Tibial nerve (tissue), 4 donors: ENCODE data around the gene DGKH. TPM values are rescaled to one million over a fixed set of nuclear protein-coding genes. Genes with fewer than 3 reads are reported as not detected.

Experiments used
- DNase-seq, 2 donors: peaks; one replicate each; pipeline ENCODE4 v3.0.0-alpha.2; 2019; ENCODE audit warnings: low spot score in 2 of 2
- H3K27ac ChIP-seq, 4 donors: fragments of 200-600 bp; sonication (generic) in 3 of 4; one replicate each; pipeline ENCODE4 v1.5.1; 2017 to 2019; ENCODE audit warnings: mild to moderate bottlenecking in 1 of 4
- H3K27me3 ChIP-seq, 2 donors: fragments of 200-600 bp; sonication (generic) in 1 of 2; one replicate each; pipeline versions ENCODE4 v1.5.1 to v1.6.0; 2017 to 2019
- H3K36me3 ChIP-seq, 3 donors: fragments of 200-600 bp; sonication (generic); one replicate each; pipeline ENCODE4 v1.5.1; 2018 to 2019
- H3K4me1 ChIP-seq, 4 donors: fragments of 200-600 bp; sonication (generic) in 3 of 4; one replicate each; pipeline ENCODE4 v1.5.1; 2017 to 2019
- H3K4me3 ChIP-seq, 4 donors: fragments of 200-600 bp; sonication (generic) in 3 of 4; one replicate each; pipeline ENCODE4 v1.5.1; 2017 to 2019; ENCODE audit warnings: mild to moderate bottlenecking in 1 of 4, moderate library complexity in 1 of 4
- H3K9me3 ChIP-seq, 4 donors: fragments of 200-600 bp; sonication (generic) in 3 of 4; one replicate each; pipeline ENCODE4 v1.5.1; 2017 to 2019
- CTCF ChIP-seq, 5 experiments: fragments of 200-600 bp in 3 of 5; fragments of 450-650 bp in 2 of 5; sonication (generic) in 3 of 5; IDR thresholded peaks; one replicate each; pipeline ENCODE4 v1.5.1; 2016 to 2019; ENCODE audit warnings: antibody characterized with exemption in 5 of 5, mild to moderate bottlenecking in 3 of 5, moderate library complexity in 2 of 5
- EP300 ChIP-seq, 2 donors: sonication (generic); formaldehyde crosslinking; IDR thresholded peaks; one replicate each; pipeline ENCODE4 v1.6.1; 2017; ENCODE audit warnings: antibody characterized with exemption in 2 of 2, mild to moderate bottlenecking in 1 of 2
- POLR2A ChIP-seq, 2 donors: fragments of 450-650 bp; IDR thresholded peaks; one replicate each; pipeline ENCODE4 v1.6.1; 2017; ENCODE audit warnings: antibody characterized with exemption in 2 of 2, mild to moderate bottlenecking in 2 of 2, moderate library complexity in 2 of 2
- WGBS, 2 donors: methylation state at CpG; one replicate each; pipeline ENCODE4 v1.1.5; 2018; 5-methylcytosine and 5-hydroxymethylcytosine counted together
- total RNA-seq, 4 donors: library from RNA; depleted of rRNA; stranded (reverse); fragments of >200 nt; gene quantifications; one replicate each; pipeline ENCODE4 v1.1.0, GENCODE V29; 2016

The DGKH gene
- total RNA-seq, 4 donors from 2014 or later: 9.6 to 14.5 (median 12.3) TPM

DNA sequence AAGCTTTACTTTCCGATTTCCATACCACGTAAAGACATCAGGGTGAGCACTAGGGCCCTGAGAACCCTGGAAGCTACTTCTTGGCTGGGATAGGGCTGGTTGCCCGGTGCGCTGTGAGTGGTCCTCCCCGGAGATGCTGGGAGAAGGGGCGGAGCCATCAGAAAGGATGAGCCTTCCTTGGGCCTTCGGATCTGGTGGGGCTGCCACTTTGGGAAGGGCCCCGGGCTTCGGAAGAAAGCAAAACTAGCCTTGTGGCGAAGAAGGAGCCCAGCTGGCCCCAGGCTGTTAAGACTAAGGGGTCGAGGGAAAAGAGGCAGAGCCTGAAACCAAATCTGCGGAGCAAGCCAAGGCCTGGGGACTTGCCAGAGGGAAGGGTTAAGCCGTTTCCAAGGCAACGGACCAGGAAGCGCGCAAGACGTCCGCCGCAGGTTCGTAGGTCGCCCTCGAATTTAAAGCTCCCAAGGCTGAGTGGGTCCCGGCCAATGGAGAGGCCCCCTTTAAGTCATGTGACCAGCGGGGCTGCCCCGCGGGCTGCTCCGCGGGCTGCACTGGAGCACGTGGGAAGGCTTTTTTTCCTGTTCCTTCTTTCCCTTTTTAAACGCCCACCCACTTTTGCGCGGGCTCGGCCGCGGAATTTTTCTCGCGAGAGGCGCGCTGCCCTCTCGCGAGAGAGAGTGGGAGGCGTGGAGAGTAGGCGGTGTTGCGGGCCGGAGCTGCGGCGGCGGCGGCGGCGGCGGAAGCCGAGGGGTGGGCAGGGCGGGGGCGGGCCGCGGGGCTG lies 223.1 kb downstream of the DGKH start:
- Histone ChIP-seq H3K27ac (peak overlapping the region; percentile 90 to 97 (median 94)), H3K36me3 (no peaks in the 10 kb centered on the region), H3K4me1 (peaks cover 0 to 42% (median 11%) of the 10 kb centered on the region in 4 donors), H3K27me3 (no peaks in the 10 kb centered on the region), H3K9me3 (no peaks in the 10 kb centered on the region), H3K4me3 (peak overlapping the region; percentile 85 to 97 (median 88))
- peak; percentile 65 to 90 for TF ChIP-seq EP300 (IDR thresholded peaks at IDR 0.05)
- peak in 1 of 2 donors; percentile 33 for TF ChIP-seq POLR2A (IDR thresholded peaks at IDR 0.05)
- peak in 1 of 5 experiments; percentile 8 for TF ChIP-seq CTCF (IDR thresholded peaks at IDR 0.05)
- DNase-seq: peak; percentile 86 to 87
- 1 to 4% methylated on average over 42 to 57 of the region's 57 CpGs for WGBS, 2 donors

DNA sequence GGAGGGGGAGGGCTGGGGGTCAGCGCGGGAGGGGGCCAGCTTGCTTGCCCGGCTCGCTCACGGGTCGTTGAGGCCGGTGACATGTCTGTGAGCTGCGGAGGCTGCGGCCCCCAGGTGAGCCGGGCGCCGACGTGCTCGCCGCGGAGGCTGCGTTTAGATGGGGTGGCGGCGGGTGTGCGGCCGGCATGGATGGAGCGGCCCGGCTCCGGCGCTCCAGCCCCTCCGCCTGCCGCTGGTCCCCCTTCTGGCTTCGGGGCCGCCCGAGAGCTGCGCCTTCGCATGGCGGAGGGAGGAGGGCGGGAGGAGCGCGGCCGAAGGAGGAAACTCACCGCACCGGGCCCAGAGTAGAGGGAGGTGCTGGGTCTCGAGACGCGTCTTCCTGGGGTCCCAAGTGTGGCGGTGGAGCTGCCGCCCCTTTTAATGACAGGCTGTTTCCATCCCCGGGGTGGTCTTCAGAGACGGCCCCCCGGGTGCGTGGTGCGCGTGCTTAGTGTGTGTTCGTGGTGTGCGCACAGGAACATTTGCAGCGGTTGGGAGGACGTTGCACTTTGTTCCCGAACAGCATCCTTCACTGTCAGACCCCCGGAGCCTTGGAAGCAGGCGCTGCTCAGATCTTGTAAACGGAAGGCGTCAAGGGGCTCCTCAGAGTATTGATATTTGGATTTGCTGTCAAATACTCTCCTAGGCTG lies 223.8 kb downstream of the DGKH start, which contains the start of gene AKAP11:
Gene AKAP11 (plus strand): TSS at position 38 of the 689 bp plus-strand sequence. CDS start 14,197 bp downstream, outside the sequence.
- WGBS, 2 donors: 0% methylated on average over 22 to 55 of the region's 59 CpGs

GRCh38 chr13:42272804-42273175 lies 224.3 kb downstream of the DGKH start:
- peak overlapping the region; percentile 85 to 97 (median 88) for H3K4me3 ChIP-seq
- H3K27ac ChIP-seq: peak overlapping the region; percentile 90 to 97 (median 94)
- DNase-seq: no peak
- peaks cover 0 to 50% (median 12%) of the 10 kb centered on the region in 4 donors for H3K4me1 ChIP-seq
- no peaks in the 10 kb centered on the region for H3K36me3 ChIP-seq
- WGBS, 2 donors: 0 to 4% methylated on average over 4 of the region's 4 CpGs
- H3K9me3 ChIP-seq: no peaks in the 10 kb centered on the region
- no peaks in the 10 kb centered on the region for H3K27me3 ChIP-seq
- TF ChIP-seq EP300 (IDR thresholded peaks at IDR 0.05) (no peak), CTCF (IDR thresholded peaks at IDR 0.05) (no peak), POLR2A (IDR thresholded peaks at IDR 0.05) (no peak)

More for the DNA sequence above, 223.8 kb downstream of the DGKH start, which contains the start of gene AKAP11:
- no peaks in the 10 kb centered on the region for H3K27me3 ChIP-seq
- H3K9me3 ChIP-seq: no peaks in the 10 kb centered on the region
- H3K27ac ChIP-seq: peak within 1 kb of the TSS; percentile 90 to 97 (median 94)
- H3K4me1 ChIP-seq: peaks cover 0 to 45% (median 12%) of the 10 kb centered on the region in 4 donors
- peak in 1 of 2 donors; percentile 26 for DNase-seq
- TF ChIP-seq CTCF (IDR thresholded peaks at IDR 0.05) (no peak), EP300 (IDR thresholded peaks at IDR 0.05) (no peak), POLR2A (IDR thresholded peaks at IDR 0.05) (no peak)
- peak within 1 kb of the TSS; percentile 85 to 97 (median 88) for H3K4me3 ChIP-seq
- no peaks in the 10 kb centered on the region for H3K36me3 ChIP-seq

GRCh38 chr13:42274386-42275097 lies 226.1 kb downstream of the DGKH start:
- peaks cover 0 to 56% (median 12%) of the 10 kb centered on the region in 4 donors for H3K4me1 ChIP-seq
- WGBS, 2 donors: 73 to 80% methylated on average over 9 to 10 of the region's 10 CpGs
- no peaks in the 10 kb centered on the region for H3K36me3 ChIP-seq
- no peak overlapping the region for H3K4me3 ChIP-seq
- TF ChIP-seq POLR2A (IDR thresholded peaks at IDR 0.05) (no peak), EP300 (IDR thresholded peaks at IDR 0.05) (no peak), CTCF (IDR thresholded peaks at IDR 0.05) (no peak)
- DNase-seq: no peak
- H3K27me3 ChIP-seq: no peaks in the 10 kb centered on the region
- H3K27ac ChIP-seq: peak overlapping the region; percentile 9 to 97 (median 61)
- H3K9me3 ChIP-seq: no peaks in the 10 kb centered on the region
